GM13976 (cell line): ENCODE data around the gene TENM4.

Experiments
- DNase-seq: peaks from one replicate; pipeline ENCODE4 v3.0.0; 2012; ENCODE audit warnings: low spot score
- in situ Hi-C: fragments of 300-500 bp; cut with MboI; formaldehyde crosslinking; loops from one replicate; pipeline ENCODE4 v1.12.0; 2022; ENCODE audit warnings: low sequenced_read_pairs, mixed read lengths, inconsistent platforms; ENCODE audit not compliant: unreplicated experiment
- TF ChIP-seq, protein P1 (sequence below): IDR thresholded peaks from 2 replicates; pipeline ENCODE4 v1.5.1; 2012; ENCODE audit warnings: borderline replicate concordance, mild to moderate bottlenecking; ENCODE audit not compliant: insufficient read depth; ENCODE audit errors: extremely low read depth, missing control alignments, control extremely low read depth

TENM4 gene

GRCh38 chr11:79439886-79440570 is 802 bp downstream of the TENM4 start:
- in situ Hi-C loops: no loop called here
- TF ChIP-seq, protein P1, sequence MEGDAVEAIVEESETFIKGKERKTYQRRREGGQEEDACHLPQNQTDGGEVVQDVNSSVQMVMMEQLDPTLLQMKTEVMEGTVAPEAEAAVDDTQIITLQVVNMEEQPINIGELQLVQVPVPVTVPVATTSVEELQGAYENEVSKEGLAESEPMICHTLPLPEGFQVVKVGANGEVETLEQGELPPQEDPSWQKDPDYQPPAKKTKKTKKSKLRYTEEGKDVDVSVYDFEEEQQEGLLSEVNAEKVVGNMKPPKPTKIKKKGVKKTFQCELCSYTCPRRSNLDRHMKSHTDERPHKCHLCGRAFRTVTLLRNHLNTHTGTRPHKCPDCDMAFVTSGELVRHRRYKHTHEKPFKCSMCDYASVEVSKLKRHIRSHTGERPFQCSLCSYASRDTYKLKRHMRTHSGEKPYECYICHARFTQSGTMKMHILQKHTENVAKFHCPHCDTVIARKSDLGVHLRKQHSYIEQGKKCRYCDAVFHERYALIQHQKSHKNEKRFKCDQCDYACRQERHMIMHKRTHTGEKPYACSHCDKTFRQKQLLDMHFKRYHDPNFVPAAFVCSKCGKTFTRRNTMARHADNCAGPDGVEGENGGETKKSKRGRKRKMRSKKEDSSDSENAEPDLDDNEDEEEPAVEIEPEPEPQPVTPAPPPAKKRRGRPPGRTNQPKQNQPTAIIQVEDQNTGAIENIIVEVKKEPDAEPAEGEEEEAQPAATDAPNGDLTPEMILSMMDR: no peak
- DNase-seq: peak; percentile 45

DNA sequence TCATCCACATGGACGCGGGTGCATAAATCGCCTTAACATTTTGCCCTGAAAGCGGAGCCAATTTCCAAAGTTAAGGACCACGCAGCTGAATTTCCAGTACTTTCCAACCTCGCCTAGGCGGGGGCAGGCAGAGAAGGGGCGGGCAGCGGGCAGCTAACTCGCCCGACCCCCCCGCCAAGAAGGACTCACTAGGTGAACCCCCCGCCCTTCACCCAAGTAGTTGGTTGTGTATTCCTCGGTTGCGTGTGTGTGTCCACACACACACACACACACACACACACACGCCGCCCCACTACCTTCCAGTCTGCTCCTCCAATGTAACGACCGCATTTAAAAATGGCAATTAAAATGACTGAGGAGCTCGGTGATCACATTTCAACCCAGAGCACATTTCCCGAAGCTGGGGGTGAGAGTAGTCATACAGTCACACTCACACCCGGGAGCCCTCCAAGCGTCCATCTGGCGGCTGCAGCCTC is 1.4 kb downstream of the TENM4 start:
- TF ChIP-seq, protein P1: no peak
- DNase-seq: peak; percentile 17
- in situ Hi-C loops: no loop called here

DNA sequence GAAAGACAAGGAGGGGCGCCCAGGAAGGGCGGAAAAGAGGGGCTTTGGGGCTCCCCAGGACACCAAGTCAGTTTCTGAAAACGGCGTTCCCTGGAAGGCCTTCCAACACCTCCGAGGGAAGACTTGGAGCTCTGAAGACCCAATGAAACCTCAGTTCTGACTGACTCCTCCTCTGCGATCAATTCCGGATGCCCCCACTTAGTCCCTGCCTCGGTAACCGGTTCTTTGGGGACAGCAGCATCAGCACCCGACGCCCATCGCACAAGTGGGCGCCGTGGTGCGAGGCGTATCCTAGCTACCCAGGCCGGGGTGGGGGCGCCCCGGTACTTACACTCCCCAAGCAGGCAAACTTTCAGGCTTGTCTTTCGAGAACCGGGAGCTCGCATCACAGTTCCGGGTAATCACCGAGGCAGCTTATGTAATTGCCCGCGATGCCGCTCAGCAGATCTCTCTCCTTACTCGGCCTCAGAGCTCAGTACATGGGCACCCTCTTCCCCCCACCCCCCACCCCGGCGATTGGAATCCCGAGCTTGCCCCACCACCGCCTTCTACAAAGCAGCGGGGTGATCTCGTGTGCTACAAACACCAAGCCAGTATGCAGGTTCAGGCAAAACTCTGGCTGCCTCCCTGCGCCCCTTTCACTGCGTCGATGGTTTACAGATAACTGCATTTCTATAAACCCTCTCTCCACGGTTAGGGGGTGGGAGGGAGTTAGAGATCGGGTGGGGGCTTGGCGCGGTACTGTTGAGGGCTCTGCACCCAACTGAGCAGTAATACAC is 2.0 kb downstream of the TENM4 start:
- TF ChIP-seq, protein P1: no peak
- in situ Hi-C loops: no loop called here
- DNase-seq: peak; percentile 57

DNA sequence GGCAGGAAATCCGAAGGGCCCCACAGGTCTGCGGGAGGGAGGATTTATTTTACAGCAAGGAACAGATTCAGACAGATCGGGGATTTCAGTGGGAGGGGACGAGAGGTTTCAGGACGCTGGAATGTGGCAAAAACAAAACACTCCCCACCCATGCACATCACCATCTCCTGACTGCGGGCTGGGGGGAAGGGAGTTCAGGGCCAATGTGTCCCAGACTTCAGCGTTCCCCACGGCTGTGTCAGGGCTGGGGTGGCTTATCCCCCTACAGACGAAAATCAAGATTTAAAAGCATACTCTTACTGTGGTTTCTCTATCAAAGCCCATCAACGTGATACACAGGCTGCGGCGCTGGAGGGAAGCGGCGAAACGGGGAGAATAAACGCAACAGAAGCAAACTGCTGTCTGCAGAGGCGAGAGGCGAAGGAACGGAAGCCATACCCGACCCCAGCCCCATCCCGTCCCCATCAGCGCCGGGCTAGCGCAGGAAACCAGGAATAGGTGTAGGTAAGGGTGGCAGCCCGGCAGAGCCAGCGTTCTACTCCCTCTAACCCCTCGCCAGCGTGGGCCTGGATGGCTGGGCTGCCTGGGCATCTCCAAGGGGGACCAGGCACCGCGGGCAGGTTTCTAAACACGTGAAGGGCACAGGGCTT is 2.7 kb downstream of the TENM4 start:
- DNase-seq: peak; percentile 35
- TF ChIP-seq, protein P1: no peak
- in situ Hi-C loops: no loop called here

- TF ChIP-seq, protein P1: no peak
- DNase-seq: peak; percentile 42
- in situ Hi-C loops: no loop called here
These were observed 3.4 kb downstream of the TENM4 start for GRCh38 chr11:79437278-79437980.

DNA sequence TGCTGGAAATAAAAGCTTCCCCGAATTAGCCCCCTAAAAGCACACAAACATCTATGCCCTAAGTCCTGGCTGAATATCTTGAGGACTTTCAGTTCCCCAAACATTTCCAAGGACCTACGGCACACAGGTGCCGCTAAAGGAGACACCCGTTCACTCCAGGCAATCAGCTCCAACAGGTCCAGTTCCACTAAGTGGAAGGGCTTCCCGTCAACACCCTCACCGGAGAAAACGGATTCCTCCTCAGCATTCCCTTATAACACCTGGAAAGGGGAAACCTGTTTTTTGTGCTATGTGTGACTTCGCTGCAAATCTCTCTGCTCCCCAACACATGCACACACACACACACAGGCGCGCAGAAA is 3.9 kb downstream of the TENM4 start:
- TF ChIP-seq, protein P1: no peak
- in situ Hi-C loops: no loop called here
- no peak for DNase-seq
